WERI-Rb-1 (cell line): ENCODE measurements around the gene ZDHHC3.

Source experiments
- DNase-seq: peaks from one replicate; pipeline ENCODE4 v3.0.0-alpha.2; 2020
- H3K27ac ChIP-seq: fragments of 250-450 bp; sonication (Bioruptor Pico); 2 replicates; pipeline ENCODE4 v1.5.1; 2020; ENCODE audit warnings: mild to moderate bottlenecking, moderate library complexity
- H3K27me3 ChIP-seq: fragments of 250-450 bp; sonication (Bioruptor Pico); 2 replicates; pipeline ENCODE4 v1.5.1; 2021; ENCODE audit warnings: mild to moderate bottlenecking, low read depth, moderate library complexity; ENCODE audit not compliant: insufficient read depth, severe bottlenecking
- H3K36me3 ChIP-seq: fragments of 250-450 bp; sonication (Bioruptor Pico); 2 replicates; pipeline ENCODE4 v1.5.1; 2020; ENCODE audit warnings: mild to moderate bottlenecking, moderate library complexity
- H3K4me3 ChIP-seq: 2 replicates; pipeline ENCODE4 v1.5.1; 2011; ENCODE audit warnings: low read depth, mild to moderate bottlenecking, control low read depth, low read length
- H3K9me3 ChIP-seq: fragments of 250-450 bp; sonication (Bioruptor Pico); 2 replicates; pipeline ENCODE4 v1.5.1; 2021; ENCODE audit warnings: mild to moderate bottlenecking, moderate library complexity; ENCODE audit not compliant: severe bottlenecking
- CTCF ChIP-seq: IDR thresholded peaks from 2 replicates; pipeline ENCODE4 v1.5.1; 2011; ENCODE audit warnings: low read depth, mild to moderate bottlenecking, control low read depth, inconsistent platforms, low read length

Gene ZDHHC3

GRCh38 chr3:44877333-44877732 is 98.6 kb downstream of the ZDHHC3 start:
- no peak overlapping the region for H3K27ac ChIP-seq
- no peaks in the 10 kb centered on the region for H3K27me3 ChIP-seq
- no peaks in the 10 kb centered on the region for H3K36me3 ChIP-seq
- no peak overlapping the region for H3K4me3 ChIP-seq
- no peak for TF ChIP-seq CTCF
- no peaks in the 10 kb centered on the region for H3K9me3 ChIP-seq
- no peak for DNase-seq

- TF ChIP-seq CTCF, result no peak
- DNase-seq, result no peak
- Histone ChIP-seq H3K36me3 (no peaks in the 10 kb centered on the region), H3K27me3 (no peaks in the 10 kb centered on the region), H3K4me3 (no peak overlapping the region), H3K27ac (no peak overlapping the region), H3K9me3 (no peaks in the 10 kb centered on the region)
Measured at GRCh38 chr3:44875596-44875995, 100.4 kb downstream of the ZDHHC3 start.
